AG04449 (cell line): ENCODE measurements around the gene MYRIP.

Experiments
- CTCF ChIA-PET: fragments of 350-600 bp; formaldehyde crosslinking; extraction: SDS; loops from one replicate; lab custom pipeline; 2021; ENCODE audit warnings: antibody characterized with exemption; lab: Yijun Ruan, JAX
- POLR2A ChIA-PET: fragments of 400-600, 350-600 bp; formaldehyde crosslinking; extraction: SDS; loops from one replicate; lab custom pipeline; 2020; ENCODE audit warnings: antibody characterized with exemption, inconsistent platforms; lab: Yijun Ruan, JAX
- DNase-seq: peaks from one replicate; pipeline ENCODE4 v3.0.0-alpha.2; 2010; ENCODE audit warnings: low read depth, low spot score
- H3K4me3 ChIP-seq: 2 replicates; pipeline ENCODE4 v1.5.1; 2011; ENCODE audit warnings: low read depth, mild to moderate bottlenecking, control low read depth, low read length
- CTCF ChIP-seq: IDR thresholded peaks from one replicate; pipeline ENCODE4 v1.5.1; 2011; ENCODE audit warnings: mild to moderate bottlenecking, moderate library complexity, low read length, control low read depth, inconsistent platforms; ENCODE audit not compliant: insufficient read depth; ENCODE audit errors: missing control alignments

The MYRIP gene

GRCh38 chr3:40055361-40055760, 246.0 kb downstream of the MYRIP start:
- TF ChIP-seq CTCF: no peak
- DNase-seq: no peak
- no peak overlapping the region for H3K4me3 ChIP-seq
- CTCF ChIA-PET: interaction anchor here (1.8 to 3.2 kb wide), 4 partner anchors 8 to 24 kb away, joined by 5 to 11 read pairs (median 8); no protein-coding TSS in a partner anchor
- POLR2A ChIA-PET: interaction anchor here (0.6 to 2.4 kb wide), 5 partner anchors 8 to 62 kb away, joined by 3 to 12 read pairs (median 3); no protein-coding TSS in a partner anchor

GRCh38 chr3:40055956-40056355, 246.5 kb downstream of the MYRIP start:
- POLR2A ChIA-PET: interaction anchor here (2.4 kb wide), 1 partner anchor 11 kb away, joined by 12 read pairs; no protein-coding TSS in a partner anchor
- no peak for DNase-seq
- H3K4me3 ChIP-seq: no peak overlapping the region
- TF ChIP-seq CTCF: no peak
- CTCF ChIA-PET: interaction anchor here (0.7 to 3.2 kb wide), 4 partner anchors 9 to 24 kb away, joined by 3 to 11 read pairs (median 5); no protein-coding TSS in a partner anchor

GRCh38 chr3:40057077-40057476, 247.7 kb downstream of the MYRIP start:
- no peak for TF ChIP-seq CTCF
- POLR2A ChIA-PET: no interaction called here
- no peak overlapping the region for H3K4me3 ChIP-seq
- CTCF ChIA-PET: interaction anchor here (0.9 to 3.2 kb wide), 3 partner anchors 17 to 22 kb away, joined by 3 to 11 read pairs (median 7); no protein-coding TSS in a partner anchor
- DNase-seq: no peak

GRCh38 chr3:40057786-40058185, 248.4 kb downstream of the MYRIP start:
- CTCF ChIA-PET: interaction anchor here (0.7 to 1.5 kb wide), 3 partner anchors 11 to 20 kb away, joined by 3 read pairs; no protein-coding TSS in a partner anchor
- no peak for TF ChIP-seq CTCF
- POLR2A ChIA-PET: no interaction called here
- no peak overlapping the region for H3K4me3 ChIP-seq
- no peak for DNase-seq

- no peak for DNase-seq
- no peak overlapping the region for H3K4me3 ChIP-seq
- ChIA-PET CTCF (interaction anchor here (1.2 kb wide), 1 partner anchor 11 kb away, joined by 3 read pairs; no protein-coding TSS in a partner anchor), POLR2A (no interaction called here)
- TF ChIP-seq CTCF: no peak
These were observed 259.2 kb downstream of the MYRIP start for GRCh38 chr3:40068636-40069035.

GRCh38 chr3:40070816-40071215, 261.4 kb downstream of the MYRIP start:
- ChIA-PET CTCF (no interaction called here), POLR2A (no interaction called here)
- H3K4me3 ChIP-seq: no peak overlapping the region
- no peak for DNase-seq
- no peak for TF ChIP-seq CTCF
